ENCODE results near the gene KDM4D. TPM values are rescaled to one million over a fixed set of nuclear protein-coding genes. Genes with fewer than 3 reads are reported as not detected.

KDM4D gene
- total RNA-seq, 4 donors from 2014 or later: 0.67 to 0.89 (median 0.79) TPM

GRCh38 chr11:94997437-94997836, 23.9 kb downstream of the KDM4D start:
- no peak for TF ChIP-seq CTCF (IDR thresholded peaks at IDR 0.05)
- no peak for TF ChIP-seq POLR2AphosphoS5 (IDR thresholded peaks at IDR 0.05)
- no peak for TF ChIP-seq POLR2A (IDR thresholded peaks at IDR 0.05)
- TF ChIP-seq EP300 (IDR thresholded peaks at IDR 0.05): no peak
- Histone ChIP-seq H3K36me3 (peaks cover 0 to 14% of the 10 kb centered on the region in 2 donors), H3K9me3 (no peaks in the 10 kb centered on the region), H3K4me3 (no peak overlapping the region), H3K27me3 (no peaks in the 10 kb centered on the region), H3K27ac (no peak overlapping the region), H3K4me1 (no peaks in the 10 kb centered on the region)
- no peak for ATAC-seq
- 90 to 91% methylated on average over 6 of the region's 6 CpGs for WGBS, 2 donors (ENCODE audit: low coverage in 1 of 2)

- 92% methylated on average over 6 of the region's 13 CpGs; no CpG with 5 or more reads in 1 of the 2 donors for WGBS, 2 donors (ENCODE audit: low coverage in 1 of 2)
- H3K4me1 ChIP-seq: no peaks in the 10 kb centered on the region
- no peaks in the 10 kb centered on the region for H3K9me3 ChIP-seq
- no peak overlapping the region for H3K27ac ChIP-seq
- no peak for TF ChIP-seq CTCF (IDR thresholded peaks at IDR 0.05)
- no peak for TF ChIP-seq EP300 (IDR thresholded peaks at IDR 0.05)
- TF ChIP-seq POLR2A (IDR thresholded peaks at IDR 0.05): no peak
- TF ChIP-seq POLR2AphosphoS5 (IDR thresholded peaks at IDR 0.05): no peak
- H3K27me3 ChIP-seq: no peaks in the 10 kb centered on the region
- peaks cover 0 to 14% of the 10 kb centered on the region in 2 donors for H3K36me3 ChIP-seq
- no peak for ATAC-seq
- H3K4me3 ChIP-seq: no peak overlapping the region
Measured at GRCh38 chr11:94998285-94998684, 24.8 kb downstream of the KDM4D start.

GRCh38 chr11:95003716-95004115, 30.2 kb downstream of the KDM4D start:
- Histone ChIP-seq H3K27ac (no peak overlapping the region), H3K36me3 (peaks cover 0 to 1% of the 10 kb centered on the region in 2 donors), H3K4me3 (no peak overlapping the region), H3K9me3 (peaks cover 0 to 1% (median 0%) of the 10 kb centered on the region in 3 donors), H3K4me1 (no peaks in the 10 kb centered on the region), H3K27me3 (no peaks in the 10 kb centered on the region)
- ATAC-seq: no peak
- TF ChIP-seq POLR2AphosphoS5 (IDR thresholded peaks at IDR 0.05): no peak
- TF ChIP-seq EP300 (IDR thresholded peaks at IDR 0.05): no peak
- TF ChIP-seq POLR2A (IDR thresholded peaks at IDR 0.05): no peak
- no peak for TF ChIP-seq CTCF (IDR thresholded peaks at IDR 0.05)

- no peak for ATAC-seq
- WGBS, 2 donors (ENCODE audit: low coverage in 1 of 2): 77 to 79% methylated on average over 1 of the region's 1 CpG
- Histone ChIP-seq H3K9me3 (peaks cover 0 to 8% (median 0%) of the 10 kb centered on the region in 3 donors), H3K27ac (no peak overlapping the region), H3K36me3 (no peaks in the 10 kb centered on the region), H3K4me3 (no peak overlapping the region), H3K27me3 (no peaks in the 10 kb centered on the region), H3K4me1 (no peaks in the 10 kb centered on the region)
- TF ChIP-seq POLR2AphosphoS5 (IDR thresholded peaks at IDR 0.05) (no peak), POLR2A (IDR thresholded peaks at IDR 0.05) (no peak)
Measured at GRCh38 chr11:95005642-95006041, 32.1 kb downstream of the KDM4D start.

- H3K4me1 ChIP-seq: no peaks in the 10 kb centered on the region
- no peak overlapping the region for H3K27ac ChIP-seq
- H3K36me3 ChIP-seq: no peaks in the 10 kb centered on the region
- peaks cover 0 to 8% (median 0%) of the 10 kb centered on the region in 3 donors for H3K9me3 ChIP-seq
- H3K27me3 ChIP-seq: peaks cover 10% of the 10 kb centered on the region
- no peak for ATAC-seq
- H3K4me3 ChIP-seq: no peak overlapping the region
- no peak for TF ChIP-seq CTCF (IDR thresholded peaks at IDR 0.05)
Measured at GRCh38 chr11:95011376-95011775, 37.9 kb downstream of the KDM4D start.
